H1 (cell line): ENCODE data around the gene ZNF346. TPM values are rescaled to one million over a fixed set of nuclear protein-coding genes. Genes with fewer than 3 reads are reported as not detected.

ENCODE experiments used
- EZH2 ChIP-seq: fragments of 200-600 bp; sonication (generic); IDR thresholded peaks from 2 replicates; pipeline ENCODE4 v1.7.1; 2012; ENCODE audit warnings: low read depth, mild to moderate bottlenecking, moderate library complexity, low read length, inconsistent platforms; ENCODE audit not compliant: severe bottlenecking
- SAP30 ChIP-seq: fragments of 300-600 bp; sonication (generic); IDR thresholded peaks from 2 replicates; pipeline ENCODE4 v1.7.1; 2012; ENCODE audit warnings: low read length, moderate library complexity, mild to moderate bottlenecking, inconsistent platforms; ENCODE audit not compliant: insufficient read depth, insufficient replicate concordance
- polyA plus RNA-seq, 7 experiments: library from polyadenylated mRNA; depleted of rRNA in 3 of 7; stranded (reverse) in 5 of 7; unstranded in 2 of 7; fragments of >200 nt in 5 of 7; fragments of 200-250 nt in 2 of 7; gene quantifications; 1 replicate in 5 of 7; 2 replicates in 1 of 7; 4 replicates in 1 of 7; pipeline versions ENCODE4 v1.2.1 to v1.2.3, GENCODE V29; 2011 to 2013; ENCODE audit warnings: missing spikeins in 2 of 7, mixed read lengths in 2 of 7
- total RNA-seq: library from RNA; stranded (reverse); fragmentation: NEBNext Ultra II Directional; extraction: Animal tissue kit (Norgen Biotek cat#: 25700); gene quantifications from 2 replicates; pipeline ENCODE4 v1.2.1, GENCODE V29; 2021

Gene ZNF346
- total and polyA plus RNA-seq, 2 of the 8 experiments (the other 6 are each of a cell fraction or from before 2014, with no cell fraction given), result 19.9 to 20.8 TPM

- TF ChIP-seq EZH2, result no peak
- no peak for TF ChIP-seq SAP30
- TF ChIP-seq, all 59 proteins: peak for 0
Measured at GRCh38 chr5:177093082-177093712, 70.7 kb downstream of the ZNF346 start (continued).
